ENCODE results near the gene AS3MT. TPM values are rescaled to one million over a fixed set of nuclear protein-coding genes. Genes with fewer than 3 reads are reported as not detected.

AS3MT gene
- total and polyA plus RNA-seq, 2 of the 8 experiments (the other 6 are each of a cell fraction or from before 2014, with no cell fraction given): 5.8 to 10.3 TPM

DNA sequence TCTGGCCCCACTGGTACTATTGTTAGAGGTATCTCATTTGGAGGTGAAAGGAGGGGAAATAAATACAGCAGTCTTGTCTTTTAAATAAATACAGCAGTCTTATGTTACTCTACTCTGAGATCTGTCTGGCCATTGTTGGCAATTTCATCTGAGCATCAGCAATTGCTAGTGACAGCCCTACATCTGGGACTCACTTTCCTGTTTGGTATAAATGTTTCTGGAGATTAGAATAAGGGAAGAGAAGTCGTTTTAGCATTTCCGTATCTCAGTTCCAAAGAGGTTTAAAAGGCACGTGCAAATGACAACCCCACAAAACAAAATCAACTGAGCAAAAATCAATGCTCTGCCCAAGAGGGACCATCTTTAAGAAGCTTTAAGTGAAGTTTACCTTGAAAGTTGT, 30.7 kb downstream of the AS3MT start:
- WGBS, 2 experiments (ENCODE audit: extremely low coverage in 1 of 2, insufficient coverage in 1 of 2, insufficient read length in 1 of 2, insufficient replicate concordance in 2 of 2, low coverage in 1 of 2, low lambda C conversion rate in 2 of 2, missing lambda C conversion rate in 1 of 2): 89% methylated on average over 3 of the region's 3 CpGs; no CpG with 5 or more reads in 1 of the 2 experiments
- no peak overlapping the region for H3K4me2 ChIP-seq (ENCODE audit: insufficient read depth in 1 of 2, low read depth in 2 of 2, low read length in 2 of 2)
- H2BK12ac ChIP-seq (ENCODE audit: low read depth, low read length): no peak overlapping the region
- H3K4me3 ChIP-seq (ENCODE audit: extremely low read depth in 1 of 4, insufficient read depth in 2 of 4, low read depth in 3 of 4, low read length in 4 of 4): no peak overlapping the region
- no peaks in the 10 kb centered on the region for H3K36me3 ChIP-seq (ENCODE audit: control insufficient read depth in 2 of 4, insufficient read depth in 4 of 4, low read length in 3 of 4)
- H2AK5ac ChIP-seq (ENCODE audit: low read depth, low read length): no peak overlapping the region
- no peak overlapping the region for H4K8ac ChIP-seq (ENCODE audit: extremely low read depth, insufficient read depth, low read length)
- no peak overlapping the region for H3K56ac ChIP-seq (replicated peaks; ENCODE audit: insufficient read length, low read depth, low read length)
- H3K23ac ChIP-seq (ENCODE audit: insufficient read length): no peak overlapping the region
- H2AFZ ChIP-seq (ENCODE audit: low read length): no peak overlapping the region
- ChIA-PET POLR2A (ENCODE audit: partially characterized antibody) (interaction anchor here (1.2 kb wide), 1 partner anchor 15 kb away, joined by 3 read pairs; no protein-coding TSS in a partner anchor), CTCF (ENCODE audit: partially characterized antibody) (interaction anchor here (0.6 to 8.0 kb wide), 11 partner anchors 9 to 172 kb away, joined by 3 to 118 read pairs (median 9); partner anchors contain the start of gene CYP17A1)
- no peaks in the 10 kb centered on the region for H3K79me1 ChIP-seq (ENCODE audit: low read depth, low read length)
- no peaks in the 10 kb centered on the region for H3K79me2 ChIP-seq (ENCODE audit: control insufficient read depth in 1 of 2, insufficient read depth in 2 of 2, low read length in 2 of 2)
- H4K91ac ChIP-seq (replicated peaks; ENCODE audit: insufficient read length, low read length): no peak overlapping the region
- no peaks in the 10 kb centered on the region for H3K9me3 ChIP-seq (ENCODE audit: insufficient read depth in 2 of 2, low read depth in 1 of 2, low read length in 1 of 2)
- FAIRE-seq (no peak), DNase-seq (ENCODE audit: low read depth in 1 of 2, low spot score in 2 of 2) (no peak)
- no peak overlapping the region for H2BK120ac ChIP-seq (replicated peaks; ENCODE audit: low read depth, low read length)
- no peak overlapping the region for H3K18ac ChIP-seq (ENCODE audit: extremely low read depth, low read length)
- no peaks in the 10 kb centered on the region for H3K23me2 ChIP-seq (ENCODE audit: low read depth, low read length)
- H3K4me1 ChIP-seq (replicated peaks in 1 of 4; ENCODE audit: control insufficient read depth in 3 of 4, insufficient read depth in 4 of 4, low read length in 3 of 4): no peaks in the 10 kb centered on the region
- no peak overlapping the region for H2BK15ac ChIP-seq (ENCODE audit: low read length)
- H3K27ac ChIP-seq (ENCODE audit: low read depth, low read length): no peak overlapping the region
- no peaks in the 10 kb centered on the region for H4K20me1 ChIP-seq (replicated peaks in 1 of 2; ENCODE audit: control insufficient read depth in 1 of 2, insufficient read depth in 2 of 2, low read length in 2 of 2)
- no peak overlapping the region for H2BK20ac ChIP-seq (ENCODE audit: low read length)
- TF ChIP-seq NRF1 (IDR thresholded peaks at IDR 0.05; ENCODE audit: low read depth, low read length) (no peak), KDM4A (IDR thresholded peaks at IDR 0.05; ENCODE audit: low read depth, low read length, severe bottlenecking) (no peak)
- H4K5ac ChIP-seq (ENCODE audit: insufficient read length, low read depth, low read length): no peak overlapping the region
- H3K27me3 ChIP-seq (replicated peaks in 1 of 4; ENCODE audit: control insufficient read depth in 3 of 4, extremely low read depth in 1 of 4, insufficient read depth in 3 of 4, low read length in 3 of 4): no peaks in the 10 kb centered on the region
- no peak overlapping the region for H3K9ac ChIP-seq (replicated peaks in 1 of 4; ENCODE audit: extremely low read depth in 1 of 4, low read depth in 3 of 4, low read length in 3 of 4)
- no peak overlapping the region for H3K4ac ChIP-seq (replicated peaks; ENCODE audit: insufficient read length, low read depth, low read length)
- H2BK5ac ChIP-seq (ENCODE audit: low read depth, low read length): no peak overlapping the region
- no peak overlapping the region for H3K14ac ChIP-seq (ENCODE audit: insufficient read length)

Measured in H1 (cell line).